22Rv1 (cell line): ENCODE measurements around the gene SOX5.

Experiments used
- CTCF ChIP-seq: fragments of 450-650 bp; IDR thresholded peaks from 2 replicates; pipeline ENCODE4 v1.5.1; 2017; ENCODE audit warnings: mild to moderate bottlenecking
- ZFX ChIP-seq: fragments of 450-650 bp; IDR thresholded peaks from 2 replicates; pipeline ENCODE4 v1.6.1; 2017; ENCODE audit warnings: antibody characterized with exemption, borderline replicate concordance

GRCh38 chr12:23751641-23752040 lies 197.8 kb downstream of the SOX5 start:
- no peak for TF ChIP-seq CTCF
- TF ChIP-seq ZFX = no peak
